Gastrocnemius medialis (tissue), 4 donors: ENCODE results near the gene LEUTX.

Experiments
- CTCF ChIP-seq, 5 experiments: fragments of 450-650 bp in 3 of 5; fragments of 200-600 bp in 2 of 5; sonication (generic) in 2 of 5; IDR thresholded peaks in 4 of 5; conservative IDR thresholded peaks in 1 of 5; 1 replicate in 4 of 5; 2 replicates in 1 of 5; pipeline ENCODE4 v1.5.1; 2016 to 2019; ENCODE audit warnings: antibody characterized with exemption in 5 of 5, mild to moderate bottlenecking in 3 of 5, moderate library complexity in 3 of 5
- POLR2A ChIP-seq, 2 donors: fragments of 450-650 bp; IDR thresholded peaks; one replicate each; pipeline ENCODE4 v1.6.1; 2017; ENCODE audit warnings: antibody characterized with exemption in 2 of 2, mild to moderate bottlenecking in 2 of 2, moderate library complexity in 2 of 2

- TF ChIP-seq CTCF (IDR thresholded peaks at IDR 0.05 in 4 of 5, conservative IDR thresholded peaks at IDR 0.05 in 1 of 5) (no peak), POLR2A (IDR thresholded peaks at IDR 0.05) (no peak)
These were observed 44.8 kb upstream of the LEUTX start for GRCh38 chr19:39733841-39734240.
